ENCODE data around the gene PYGO2.

The PYGO2 gene

GRCh38 chr1:154961207-154962155 is at the start of gene PYGO2:
TSS of gene PYGO2 (minus strand) at chr1:154961782. CDS start at chr1:154961576, 206 bp downstream.
- DNase-seq (ENCODE audit: low read depth), result peak; percentile 64

GRCh38 chr1:155011004-155011416 is 49.4 kb upstream of the PYGO2 start:
- DNase-seq (ENCODE audit: low read depth), result no peak

GRCh38 chr1:155010211-155010918 is 48.8 kb upstream of the PYGO2 start:
- DNase-seq (ENCODE audit: low read depth), result no peak

GRCh38 chr1:155009742-155010141 is 48.2 kb upstream of the PYGO2 start:
- no peak for DNase-seq (ENCODE audit: low read depth)

- DNase-seq (ENCODE audit: low read depth), result no peak
Measured at GRCh38 chr1:155009221-155009711, 47.7 kb upstream of the PYGO2 start.

GRCh38 chr1:155008015-155008941 is 46.7 kb upstream of the PYGO2 start:
- DNase-seq (ENCODE audit: low read depth), result no peak

- no peak for DNase-seq (ENCODE audit: low read depth)
Measured at GRCh38 chr1:155007251-155007828, 45.8 kb upstream of the PYGO2 start.

- DNase-seq (ENCODE audit: low read depth), result no peak
Measured at GRCh38 chr1:155006601-155007101, 45.1 kb upstream of the PYGO2 start.

GRCh38 chr1:155005076-155006011 is 43.8 kb upstream of the PYGO2 start:
- no peak for DNase-seq (ENCODE audit: low read depth)

- DNase-seq (ENCODE audit: low read depth), result no peak
Measured at GRCh38 chr1:155004352-155005075, 42.9 kb upstream of the PYGO2 start.

- DNase-seq (ENCODE audit: low read depth), result no peak
Measured at GRCh38 chr1:155003766-155004351, 42.3 kb upstream of the PYGO2 start.

- DNase-seq (ENCODE audit: low read depth), result no peak
Measured at GRCh38 chr1:155003227-155003765, 41.7 kb upstream of the PYGO2 start.

GRCh38 chr1:155002464-155003226 is 41.1 kb upstream of the PYGO2 start, which contains the start of gene ZBTB7B:
TSS of gene ZBTB7B (plus strand) at chr1:155002802. CDS start at chr1:155014661, 11,859 bp downstream.
- no peak for DNase-seq (ENCODE audit: low read depth)

- peak; percentile 98 for DNase-seq (ENCODE audit: low read depth)
Measured at GRCh38 chr1:155001675-155002463, 40.3 kb upstream of the PYGO2 start.

GRCh38 chr1:155001425-155001674 is 39.8 kb upstream of the PYGO2 start:
- DNase-seq (ENCODE audit: low read depth), result no peak

- DNase-seq (ENCODE audit: low read depth), result peak; percentile 62
Measured at GRCh38 chr1:155000726-155001424, 39.3 kb upstream of the PYGO2 start.

- no peak for DNase-seq (ENCODE audit: low read depth)
Measured at GRCh38 chr1:155000411-155000725, 38.8 kb upstream of the PYGO2 start.

Data from stimulated activated CD8-positive, alpha-beta memory T cell treated with anti-CD3 and anti-CD28 coated beads, Interleukin-7, amount 100 ng/mL, for 24 hours (primary cell).